ENCODE measurements around the gene ARID1A.
"Not testable (repeated sequence)": the region's sequence is repeated elsewhere in the genome, so short reads cannot be mapped to it uniquely, and the experiment has no call there.

ARID1A gene

GRCh38 chr1:26697978-26698849 is 2.4 kb downstream of the ARID1A start:
- peak; percentile 85 for DNase-seq (ENCODE audit: low spot score)

DNA sequence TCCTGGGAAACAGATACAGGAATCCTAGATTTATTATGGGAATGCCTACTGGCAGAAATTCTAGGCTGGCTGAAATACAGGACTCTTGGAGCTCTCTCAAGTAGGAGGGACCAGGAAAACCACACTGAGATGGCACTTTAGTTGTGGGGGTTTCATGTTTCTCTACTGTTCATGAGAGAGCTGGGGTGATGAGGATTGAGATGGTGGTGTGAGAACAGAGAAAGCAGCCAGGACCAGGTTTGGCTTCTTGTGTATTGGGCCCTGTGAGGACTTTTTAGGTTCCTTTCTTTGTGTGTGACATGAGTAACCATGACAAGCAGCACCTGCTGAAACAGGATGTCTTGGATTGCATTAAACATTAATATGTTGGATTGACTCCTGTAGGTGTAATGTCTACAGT is 4.9 kb downstream of the ARID1A start:
- DNase-seq (ENCODE audit: low spot score), result no peak

DNA sequence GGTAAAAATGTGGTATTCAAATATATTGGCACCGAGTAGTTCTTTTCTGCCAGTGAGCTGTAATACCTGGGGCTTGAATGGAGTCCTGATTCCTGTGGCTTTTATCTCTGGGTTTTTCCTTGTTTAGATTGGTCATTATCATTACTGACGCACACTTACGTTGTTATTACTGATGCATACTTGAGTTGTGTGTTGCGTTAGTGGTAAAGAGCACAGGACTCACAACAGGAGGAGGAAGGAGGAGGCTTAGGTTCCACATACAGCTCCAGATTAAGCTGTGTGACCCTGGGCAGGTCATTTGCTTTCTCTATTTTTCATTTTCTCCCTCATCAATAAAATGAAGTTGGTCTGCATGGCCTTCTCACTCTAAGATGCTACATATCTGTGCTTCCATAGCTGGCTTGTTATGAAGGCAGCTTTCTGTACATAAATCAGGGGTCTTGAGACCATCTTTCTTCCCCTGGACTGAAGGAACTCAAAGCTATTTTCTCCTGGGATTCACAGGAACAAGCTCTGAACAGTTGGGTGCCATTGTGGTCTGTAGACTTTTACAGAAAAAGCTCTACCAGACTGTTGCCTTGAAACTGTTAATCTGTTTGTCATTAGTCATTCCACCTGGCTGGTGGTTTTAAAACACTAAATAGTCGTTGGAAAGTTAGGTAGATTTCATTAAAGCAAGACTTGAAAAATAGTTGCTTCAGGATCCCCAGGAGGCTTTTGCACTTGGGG is 5.6 kb downstream of the ARID1A start:
- no peak for DNase-seq (ENCODE audit: low spot score)

- DNase-seq (ENCODE audit: low spot score), result no peak
Measured at GRCh38 chr1:26701995-26702679, 6.3 kb downstream of the ARID1A start.

DNA sequence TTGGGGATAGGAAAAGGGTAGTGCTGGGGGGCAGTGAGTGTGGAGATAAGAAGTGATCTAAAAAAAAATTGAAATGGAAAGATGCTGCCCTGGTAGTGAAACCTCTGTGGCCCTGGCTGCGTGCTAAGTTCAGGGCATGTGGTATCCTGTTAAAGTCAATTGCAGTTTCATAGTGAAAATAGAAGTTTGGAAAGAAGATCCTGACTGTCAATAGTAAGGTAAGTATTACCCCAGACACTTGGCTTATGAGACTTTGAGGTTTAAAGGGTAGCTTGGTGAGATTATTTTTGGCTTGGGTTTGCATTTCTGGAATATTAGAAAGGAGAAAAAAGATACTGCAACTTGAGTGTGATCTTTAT is 6.8 kb downstream of the ARID1A start:
- DNase-seq (ENCODE audit: low spot score), result no peak

DNA sequence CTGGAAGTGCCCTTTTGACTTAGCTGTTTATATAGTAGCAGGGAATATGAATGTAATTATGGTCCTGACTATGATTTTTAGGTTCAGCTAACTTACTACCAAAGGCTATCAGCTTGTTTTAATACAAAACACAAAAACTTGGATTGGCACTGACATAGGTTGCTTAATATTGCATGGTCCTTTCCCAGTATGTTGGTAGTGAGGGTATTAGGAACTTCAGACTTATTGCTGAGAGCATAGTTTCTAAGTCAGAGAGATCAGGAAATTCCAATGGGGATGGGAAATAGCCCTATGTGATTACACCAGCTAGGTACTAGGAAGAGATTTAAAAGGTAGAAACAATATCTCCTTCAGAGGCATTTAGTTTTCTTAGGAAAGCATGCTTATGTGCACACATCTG is 7.7 kb downstream of the ARID1A start:
- DNase-seq (ENCODE audit: low spot score), result no peak

- DNase-seq (ENCODE audit: low spot score), result no peak
Measured at GRCh38 chr1:26704629-26705028, 8.8 kb downstream of the ARID1A start.

- not testable (repeated sequence) for DNase-seq (ENCODE audit: low spot score)
Measured at GRCh38 chr1:26705227-26705626, 9.4 kb downstream of the ARID1A start.

- DNase-seq (ENCODE audit: low spot score), result peak; percentile 66
Measured at GRCh38 chr1:26705788-26706311, 10.0 kb downstream of the ARID1A start.

- DNase-seq (ENCODE audit: low spot score), result no peak
Measured at GRCh38 chr1:26706315-26706714, 10.5 kb downstream of the ARID1A start.

- no peak for DNase-seq (ENCODE audit: low spot score)
Measured at GRCh38 chr1:26710811-26711210, 15.0 kb downstream of the ARID1A start.

GRCh38 chr1:26711777-26712176 is 16.0 kb downstream of the ARID1A start:
- no peak for DNase-seq (ENCODE audit: low spot score)

DNA sequence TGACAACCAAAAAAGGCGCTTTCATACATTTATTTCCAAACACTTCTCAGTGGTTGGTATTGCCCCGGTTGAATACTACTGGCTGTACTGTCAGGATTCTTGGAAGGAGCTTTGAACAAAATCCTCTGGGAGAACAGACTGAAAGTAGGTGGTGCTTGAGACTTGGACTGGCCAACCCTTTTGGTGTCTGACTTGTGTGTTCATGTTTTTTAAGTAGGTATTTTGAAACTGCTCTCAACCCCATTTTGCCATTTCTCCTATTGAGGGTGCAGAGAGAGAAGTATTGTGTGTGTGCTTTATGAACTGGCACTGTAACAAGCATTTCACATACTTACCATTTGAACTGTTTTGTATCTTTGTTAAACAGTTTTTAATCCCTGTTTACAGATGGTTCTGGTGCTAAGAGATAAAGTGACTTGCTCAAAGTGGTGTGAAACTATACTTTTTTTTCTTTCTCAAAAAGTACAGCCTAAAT is 21.2 kb downstream of the ARID1A start:
- DNase-seq (ENCODE audit: low spot score), result no peak

- DNase-seq (ENCODE audit: low spot score), result no peak
Measured at GRCh38 chr1:26719205-26719604, 23.4 kb downstream of the ARID1A start.

GRCh38 chr1:26721669-26722355 is 26.0 kb downstream of the ARID1A start:
- DNase-seq (ENCODE audit: low spot score), result no peak

DNA sequence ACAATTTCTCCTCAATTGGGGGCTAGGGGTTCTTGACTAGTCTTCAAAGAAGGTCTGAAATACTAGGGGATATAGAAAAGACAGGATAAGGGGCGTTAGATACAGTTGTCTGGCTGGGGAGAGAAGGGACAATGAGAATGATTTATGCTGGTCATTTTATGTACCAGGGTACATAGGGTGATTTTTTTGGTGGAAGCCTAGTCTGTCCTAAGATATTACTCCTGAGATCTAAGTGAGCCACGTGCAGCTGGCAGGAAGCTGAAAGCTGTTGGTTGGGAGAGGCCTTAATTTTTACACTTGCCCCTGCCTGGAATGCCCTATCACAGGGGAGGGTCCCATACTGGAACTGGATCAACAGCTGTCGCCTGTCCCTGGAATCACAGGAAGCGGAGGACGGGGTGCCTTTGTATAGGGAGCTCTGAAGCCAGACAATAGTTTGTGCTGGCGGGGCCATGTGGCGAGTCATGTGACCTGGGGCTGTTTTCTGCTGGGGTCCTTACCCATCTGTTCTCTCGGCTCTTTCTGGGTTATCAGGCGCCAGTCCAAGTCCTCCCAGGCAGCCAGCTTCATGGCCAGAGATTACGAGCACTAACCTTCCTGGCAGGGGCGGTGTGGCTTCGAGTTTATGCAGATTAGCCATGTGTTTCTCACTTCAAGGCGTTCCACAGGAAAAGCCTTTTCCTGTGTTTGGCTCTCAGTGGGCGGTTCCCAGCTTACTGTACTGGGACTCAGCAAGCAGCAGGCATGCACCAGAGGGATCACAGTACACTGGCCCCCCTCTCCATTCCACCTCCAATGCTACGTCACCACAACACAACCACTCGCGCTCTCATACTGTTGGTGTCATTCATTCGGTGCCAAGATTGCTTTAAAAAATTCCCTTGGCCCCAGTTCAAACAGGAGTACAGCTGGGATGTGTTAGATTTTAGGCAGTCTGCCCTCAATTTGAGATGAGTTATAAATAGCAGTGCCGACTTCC is 27.5 kb downstream of the ARID1A start:
- DNase-seq (ENCODE audit: low spot score), result peak; percentile 95

DNA sequence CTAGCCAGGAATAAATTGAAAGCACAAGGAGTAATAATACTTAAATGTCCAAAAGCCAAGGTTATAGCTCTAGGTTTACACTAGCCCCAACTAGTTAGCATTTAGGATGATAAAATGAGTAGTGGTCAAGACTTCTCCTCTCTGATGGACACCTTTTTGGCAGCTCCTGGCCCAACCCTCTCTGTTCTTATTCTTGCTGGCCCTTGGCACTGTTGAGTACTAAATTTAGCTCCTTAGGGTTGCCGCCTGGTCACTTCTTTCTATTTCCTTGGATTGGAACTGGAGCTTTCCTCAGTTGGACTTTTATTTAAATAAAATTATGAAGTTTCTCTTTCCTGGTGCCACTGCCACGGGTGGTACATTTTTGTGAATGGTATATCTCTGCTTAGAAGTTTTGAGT is 28.3 kb downstream of the ARID1A start:
- DNase-seq (ENCODE audit: low spot score), result no peak

GRCh38 chr1:26724926-26725325 is 29.1 kb downstream of the ARID1A start:
- DNase-seq (ENCODE audit: low spot score), result no peak

DNA sequence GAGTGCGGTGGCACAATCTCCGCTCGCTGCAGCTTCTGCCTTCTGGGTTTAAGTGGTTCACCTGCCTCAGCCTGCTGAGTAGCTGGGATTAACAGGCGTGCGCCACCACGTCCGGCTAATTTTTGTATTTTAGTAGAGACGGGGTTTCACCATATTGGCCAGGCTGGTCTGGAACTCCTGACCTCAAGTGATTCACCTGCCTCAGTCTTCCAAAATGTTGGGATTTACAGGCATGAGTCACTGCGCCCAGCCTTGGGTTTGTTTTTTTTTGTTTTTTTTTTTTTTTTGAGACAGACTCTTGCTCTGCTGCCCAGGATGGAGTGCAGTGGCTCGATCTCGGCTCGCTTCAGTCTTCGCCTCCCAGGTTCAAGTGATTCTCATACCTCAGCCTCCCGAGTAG is 30.1 kb downstream of the ARID1A start:
- DNase-seq (ENCODE audit: low spot score), result not testable (repeated sequence)

- DNase-seq (ENCODE audit: low spot score), result no peak
Measured at GRCh38 chr1:26726784-26727183, 31.0 kb downstream of the ARID1A start.

GRCh38 chr1:26727476-26727875 is 31.7 kb downstream of the ARID1A start:
- no peak for DNase-seq (ENCODE audit: low spot score)
